M059J (cell line): ENCODE data around the gene CNOT6. TPM values are rescaled to one million over a fixed set of nuclear protein-coding genes. Genes with fewer than 3 reads are reported as not detected.
"Not testable (repeated sequence)": the region's sequence is repeated elsewhere in the genome, so short reads cannot be mapped to it uniquely, and the experiment has no call there.

Experiments used
- DNase-seq: peaks from one replicate; pipeline ENCODE4 v3.0.0-alpha.2; 2012; ENCODE audit warnings: low read depth
- total RNA-seq: library from RNA; depleted of rRNA; stranded (reverse); fragments of >200 nt; shearing (Covaris generic); gene quantifications from 2 replicates; pipeline ENCODE4 v1.2.3, GENCODE V29; 2014

Gene CNOT6
- total RNA-seq, 1 experiment from 2014 or later, result 22.2 TPM

GRCh38 chr5:180516440-180516839, 22.3 kb downstream of the CNOT6 start:
- no peak for DNase-seq

- DNase-seq, result peak; percentile 21
Observed at GRCh38 chr5:180519098-180519497, 24.9 kb downstream of the CNOT6 start.

GRCh38 chr5:180521101-180521500, 26.9 kb downstream of the CNOT6 start:
- DNase-seq, result peak; percentile 20

DNA sequence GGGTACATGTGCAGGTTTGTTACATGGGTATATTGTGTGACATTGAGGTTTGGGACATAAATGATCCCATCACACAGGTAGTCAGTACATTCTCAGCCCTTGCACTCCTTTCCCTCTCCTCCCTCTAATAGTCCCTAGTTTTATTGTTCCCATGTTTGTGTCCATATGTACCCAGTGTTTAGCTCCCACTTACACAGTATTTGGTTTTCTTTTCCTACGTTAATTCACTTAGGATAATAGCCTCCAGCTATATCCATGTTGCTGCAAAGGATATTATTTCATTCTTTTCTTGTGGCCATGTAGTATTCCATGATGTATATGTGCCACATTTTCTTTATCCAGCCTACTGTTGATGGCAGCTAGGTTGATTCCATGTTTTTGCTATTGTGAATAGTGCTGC, 27.4 kb downstream of the CNOT6 start:
- DNase-seq, result no peak

GRCh38 chr5:180522330-180522729, 28.2 kb downstream of the CNOT6 start:
- DNase-seq, result peak; percentile 4

DNA sequence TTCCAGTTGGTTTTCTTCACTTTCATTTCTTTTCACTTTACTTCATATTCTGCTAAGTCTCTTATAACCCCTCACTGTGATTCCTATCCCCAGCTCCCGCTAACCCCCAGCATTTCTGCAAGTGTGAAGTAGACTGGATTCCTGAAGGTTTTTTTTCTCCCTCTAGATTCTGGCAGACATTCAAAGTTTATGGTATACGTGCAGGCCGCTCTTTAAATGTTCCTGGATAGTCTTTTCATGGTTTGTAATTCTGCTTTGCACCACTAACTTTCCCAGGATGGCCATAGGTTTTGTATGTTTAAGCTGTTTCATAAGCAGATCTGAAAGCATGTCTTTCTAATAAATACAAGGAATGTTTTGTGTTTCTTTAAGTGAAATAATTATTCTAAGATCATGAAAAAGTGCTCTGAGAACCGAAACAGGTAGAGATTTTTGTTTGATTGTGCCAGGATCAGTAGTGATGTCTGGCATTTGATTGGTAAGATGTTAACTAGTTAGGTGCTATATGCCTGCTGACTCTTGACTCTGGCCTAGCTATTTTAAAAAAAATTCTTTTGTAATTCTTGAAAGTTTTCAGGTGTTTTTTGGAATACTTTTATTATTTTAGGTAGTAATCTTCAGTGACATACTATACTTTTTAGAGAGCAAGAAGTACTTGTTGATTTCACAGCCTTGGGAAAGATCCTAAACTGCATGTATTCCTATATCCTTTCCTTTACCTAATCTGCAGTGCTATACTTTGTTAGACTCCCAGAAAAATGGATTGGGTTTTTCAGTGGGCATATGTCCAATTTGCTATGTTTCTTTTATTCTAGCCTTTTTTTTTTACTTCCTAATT, 29.7 kb downstream of the CNOT6 start:
- no peak for DNase-seq

GRCh38 chr5:180525399-180525798, 31.2 kb downstream of the CNOT6 start:
- no peak for DNase-seq

- no peak for DNase-seq
Observed at GRCh38 chr5:180526269-180526668, 32.1 kb downstream of the CNOT6 start.

- no peak for DNase-seq
Observed at GRCh38 chr5:180527659-180528058, 33.5 kb downstream of the CNOT6 start.

DNA sequence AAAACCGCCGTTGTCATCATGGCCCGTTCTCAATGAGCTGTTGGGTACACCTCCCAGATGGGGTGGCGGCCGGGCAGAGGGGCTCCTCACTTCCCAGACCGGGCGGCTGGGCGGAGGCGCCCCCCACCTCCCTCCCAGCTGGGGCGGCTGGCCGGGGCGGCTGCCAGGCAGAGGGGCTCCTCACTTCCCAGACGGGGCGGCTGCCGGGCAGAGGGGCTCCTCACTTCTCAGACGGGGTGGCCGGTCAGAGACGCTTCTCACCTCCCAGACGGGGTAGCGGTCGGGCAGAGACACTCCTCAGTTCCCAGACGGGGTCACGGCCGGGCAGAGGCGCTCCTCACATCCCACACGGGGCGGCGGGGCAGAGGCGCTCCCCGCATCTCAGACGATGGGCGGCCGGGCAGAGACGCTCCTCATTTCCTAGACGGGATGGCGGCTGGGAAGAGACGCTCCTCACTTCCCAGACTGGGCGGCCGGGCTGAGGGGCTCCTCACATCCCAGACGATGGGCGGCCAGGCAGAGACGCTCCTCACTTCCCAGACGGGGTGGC, 36.9 kb downstream of the CNOT6 start:
- DNase-seq, result not testable (repeated sequence)

- no peak for DNase-seq
Observed at GRCh38 chr5:180532268-180532667, 38.1 kb downstream of the CNOT6 start.

GRCh38 chr5:180533845-180534244, 39.7 kb downstream of the CNOT6 start:
- DNase-seq, result no peak

GRCh38 chr5:180535573-180535972, 41.4 kb downstream of the CNOT6 start:
- no peak for DNase-seq

DNA sequence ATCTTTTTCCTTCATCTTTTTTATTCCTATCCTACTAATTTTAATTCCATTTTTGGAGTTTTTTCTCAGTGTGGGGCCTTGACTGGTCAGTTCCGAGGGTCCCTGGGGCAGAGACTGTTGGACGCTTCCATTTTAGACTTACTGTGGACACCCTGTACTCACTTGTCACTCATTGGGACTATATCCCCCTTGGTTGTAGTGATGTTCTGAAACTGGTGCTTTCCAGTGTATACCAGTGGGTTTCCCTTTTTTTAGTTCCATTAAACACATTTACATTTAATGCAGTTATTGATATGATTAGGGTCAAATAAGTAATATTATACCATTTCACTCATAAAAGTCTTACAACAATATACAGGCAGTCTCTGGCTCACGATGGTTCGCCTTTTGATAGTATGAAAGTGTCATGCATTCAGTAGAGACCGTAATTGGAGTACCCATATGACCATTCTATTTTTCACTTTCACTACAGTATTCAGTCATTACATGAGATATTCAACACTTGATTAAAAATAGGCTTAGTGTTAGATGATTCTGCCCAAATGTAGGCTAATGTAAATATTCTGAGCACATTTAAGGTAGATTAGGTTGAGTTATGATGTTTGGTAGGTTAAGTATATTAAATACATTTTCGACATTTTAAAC, 46.0 kb downstream of the CNOT6 start:
- no peak for DNase-seq

- DNase-seq, result no peak
Observed at GRCh38 chr5:180541710-180542109, 47.5 kb downstream of the CNOT6 start.

- DNase-seq, result no peak
Observed at GRCh38 chr5:180545248-180545647, 51.1 kb downstream of the CNOT6 start.

DNA sequence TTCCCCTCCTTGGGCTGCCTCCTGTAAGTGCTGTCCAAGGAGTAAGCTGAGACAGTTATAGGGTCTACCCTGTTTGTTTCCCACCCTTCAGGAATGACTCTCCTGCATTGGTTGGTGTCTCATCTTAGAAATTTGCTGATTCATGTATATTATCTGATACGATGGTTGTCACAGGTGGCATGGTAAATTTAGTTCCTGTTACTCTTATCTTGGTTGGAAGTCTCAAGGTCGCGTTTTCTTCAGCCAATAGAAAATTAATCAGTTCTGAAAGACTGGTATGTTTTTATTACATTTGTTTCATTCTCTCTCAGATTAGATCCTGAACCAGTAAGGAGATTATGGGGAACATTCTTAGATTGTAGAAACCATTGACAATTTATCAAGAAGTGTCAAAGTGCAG, 54.4 kb downstream of the CNOT6 start:
- DNase-seq, result no peak

DNA sequence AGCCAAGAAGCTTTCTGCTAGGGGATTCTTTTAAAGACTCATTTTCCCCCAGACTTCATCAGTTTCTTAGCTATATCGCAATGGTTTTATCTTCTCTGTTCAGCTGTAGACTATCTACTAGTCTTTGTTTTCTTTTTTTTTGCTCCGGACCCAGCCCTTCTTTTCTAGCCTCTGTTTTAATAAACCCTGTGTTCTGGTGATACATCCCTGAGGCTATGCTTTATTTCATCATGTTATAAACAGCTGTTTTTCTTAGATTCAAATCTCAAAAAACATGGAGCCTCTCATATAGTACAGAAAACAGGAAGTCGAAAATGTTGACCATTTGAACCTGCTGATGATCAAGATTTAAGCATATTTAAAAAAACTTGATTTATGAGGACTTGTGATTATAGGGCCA, 59.4 kb downstream of the CNOT6 start:
- no peak for DNase-seq

- DNase-seq, result no peak
Observed at GRCh38 chr5:180555168-180555921, 61.2 kb downstream of the CNOT6 start.

DNA sequence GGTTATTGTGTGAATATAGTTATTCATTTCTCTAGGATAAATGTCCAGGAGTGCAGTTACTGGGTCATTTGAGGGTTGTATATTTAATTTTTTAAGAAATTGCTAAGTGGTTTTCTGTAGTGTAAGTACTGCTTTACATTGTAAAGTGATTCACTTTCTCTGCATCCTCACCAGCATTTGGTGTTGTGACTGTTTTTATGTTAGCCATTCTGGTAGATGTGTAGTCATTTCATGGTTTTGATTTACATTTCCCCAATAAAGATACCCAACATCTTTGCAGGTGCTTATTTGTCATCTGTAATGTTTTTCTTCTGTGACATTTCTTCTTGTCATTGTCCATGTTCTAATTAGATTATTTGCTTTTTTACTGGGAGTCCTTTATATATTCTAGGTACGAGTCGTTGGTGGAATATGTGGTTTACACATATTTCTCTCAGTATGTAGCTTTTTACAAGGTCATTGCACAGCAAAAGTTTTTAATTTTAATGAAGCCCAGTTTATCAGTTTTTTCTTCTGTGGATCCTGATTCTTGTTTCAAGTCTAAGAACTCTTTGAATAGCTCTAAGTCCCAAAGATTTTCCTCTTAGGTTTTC, 63.1 kb downstream of the CNOT6 start:
- DNase-seq, result peak; percentile 10

DNA sequence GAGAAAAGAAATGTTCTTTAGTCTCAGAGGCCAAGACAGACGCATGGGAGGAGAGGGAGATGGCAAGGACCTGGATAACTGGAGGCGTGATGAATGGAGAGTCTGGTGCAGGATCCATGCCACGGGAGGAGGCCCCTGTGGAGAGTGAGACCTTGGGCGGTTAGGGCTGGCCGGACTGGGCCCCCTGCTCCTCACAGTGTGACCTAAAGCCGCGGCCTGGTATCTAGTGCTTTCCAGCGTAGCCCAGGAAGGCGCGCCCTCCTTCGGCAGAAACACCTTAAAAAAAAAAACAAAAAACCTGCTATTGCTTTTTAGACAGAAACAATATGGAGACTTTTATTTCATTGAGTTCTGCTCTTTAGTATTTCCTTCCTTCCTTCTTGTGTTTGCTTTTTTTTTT, 64.1 kb downstream of the CNOT6 start:
- DNase-seq, result no peak

- no peak for DNase-seq
Observed at GRCh38 chr5:180563994-180564393, 69.8 kb downstream of the CNOT6 start.
